IPS-18a (cell line): ENCODE measurements around the gene UBTF.

ENCODE experiments used
- H3K27ac ChIP-seq: one replicate; pipeline ENCODE4 v1.5.1; 2013; ENCODE audit warnings: low read length
- H3K27me3 ChIP-seq: one replicate; pipeline ENCODE4 v1.6.1; 2013; ENCODE audit warnings: mild to moderate bottlenecking, low read length; ENCODE audit not compliant: control insufficient read depth, insufficient read depth
- H3K36me3 ChIP-seq: one replicate; pipeline ENCODE4 v1.6.1; 2013; ENCODE audit warnings: low read depth, low read length; ENCODE audit not compliant: control insufficient read depth
- H3K4me1 ChIP-seq: one replicate; pipeline ENCODE4 v1.6.1; 2013; ENCODE audit warnings: low read depth, low read length; ENCODE audit not compliant: control insufficient read depth
- H3K4me3 ChIP-seq: one replicate; pipeline ENCODE4 v1.5.1; 2013; ENCODE audit warnings: low read length
- H3K9ac ChIP-seq: one replicate; pipeline ENCODE4 v1.6.1; 2013; ENCODE audit warnings: mild to moderate bottlenecking, low read length, moderate library complexity
- H3K9me3 ChIP-seq: one replicate; pipeline ENCODE4 v1.6.1; 2013; ENCODE audit warnings: low read depth, low read length; ENCODE audit not compliant: control insufficient read depth

The UBTF gene

DNA sequence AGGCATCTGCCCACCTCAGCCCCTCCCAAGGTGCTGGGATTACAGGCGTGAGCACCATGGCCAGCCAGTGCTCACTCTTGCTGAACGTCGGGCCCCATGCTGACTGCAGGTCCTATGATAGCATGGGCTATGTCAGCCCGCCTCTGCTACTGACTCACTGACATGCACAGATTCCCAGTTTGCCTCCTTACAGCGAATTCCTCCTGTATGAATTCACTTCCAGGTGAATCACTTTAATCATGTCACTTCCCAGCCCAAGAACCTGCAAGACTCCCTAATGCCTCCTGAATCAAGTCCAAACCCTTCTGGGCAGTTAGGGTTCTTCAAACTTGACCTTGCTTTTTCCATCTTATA is 16.1 kb upstream of the UBTF start:
- H3K36me3 ChIP-seq: no peaks in the 10 kb centered on the region
- H3K27ac ChIP-seq: no peak overlapping the region
- no peak overlapping the region for H3K9ac ChIP-seq
- H3K27me3 ChIP-seq: no peaks in the 10 kb centered on the region
- H3K9me3 ChIP-seq: no peaks in the 10 kb centered on the region
- H3K4me1 ChIP-seq: no peaks in the 10 kb centered on the region
- no peak overlapping the region for H3K4me3 ChIP-seq

GRCh38 chr17:44233582-44233981 is 14.1 kb upstream of the UBTF start:
- Histone ChIP-seq H3K9ac (no peak overlapping the region), H3K27ac (no peak overlapping the region), H3K9me3 (no peaks in the 10 kb centered on the region), H3K27me3 (no peaks in the 10 kb centered on the region), H3K4me3 (no peak overlapping the region), H3K4me1 (no peaks in the 10 kb centered on the region), H3K36me3 (no peaks in the 10 kb centered on the region)

DNA sequence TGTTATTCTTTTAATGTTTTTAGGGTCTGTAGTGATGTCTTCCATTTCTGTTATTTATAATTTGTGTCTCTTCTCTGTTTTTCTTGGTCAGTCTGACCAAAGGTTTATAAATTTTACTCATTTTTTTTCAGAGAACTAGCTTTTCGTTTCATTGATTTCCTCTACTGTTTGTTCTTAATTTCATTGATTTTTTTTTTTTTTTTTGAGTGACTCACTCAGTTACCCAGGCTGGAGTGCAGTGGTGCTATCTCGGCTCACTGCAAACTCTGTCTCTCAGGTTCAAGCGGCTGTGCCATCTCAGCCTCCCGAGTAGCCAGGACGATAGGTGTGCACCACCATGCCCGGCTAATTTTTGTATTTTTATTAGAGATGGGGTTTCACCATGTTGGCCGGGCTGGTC is 12.6 kb upstream of the UBTF start:
- Histone ChIP-seq H3K4me3 (no peak overlapping the region), H3K27me3 (no peaks in the 10 kb centered on the region), H3K9ac (no peak overlapping the region), H3K36me3 (no peaks in the 10 kb centered on the region), H3K27ac (no peak overlapping the region), H3K4me1 (no peaks in the 10 kb centered on the region), H3K9me3 (no peaks in the 10 kb centered on the region)

GRCh38 chr17:44230140-44230539 is 10.7 kb upstream of the UBTF start:
- no peak overlapping the region for H3K4me3 ChIP-seq
- H3K9ac ChIP-seq: no peak overlapping the region
- H3K27me3 ChIP-seq: no peaks in the 10 kb centered on the region
- H3K36me3 ChIP-seq: no peaks in the 10 kb centered on the region
- H3K27ac ChIP-seq: no peak overlapping the region
- no peaks in the 10 kb centered on the region for H3K9me3 ChIP-seq
- no peaks in the 10 kb centered on the region for H3K4me1 ChIP-seq

- H3K9ac ChIP-seq: no peak overlapping the region
- H3K4me1 ChIP-seq: no peaks in the 10 kb centered on the region
- H3K36me3 ChIP-seq: no peaks in the 10 kb centered on the region
- no peak overlapping the region for H3K4me3 ChIP-seq
- no peaks in the 10 kb centered on the region for H3K9me3 ChIP-seq
- H3K27me3 ChIP-seq: no peaks in the 10 kb centered on the region
- H3K27ac ChIP-seq: no peak overlapping the region
Measured at GRCh38 chr17:44229090-44229489, 9.6 kb upstream of the UBTF start.

DNA sequence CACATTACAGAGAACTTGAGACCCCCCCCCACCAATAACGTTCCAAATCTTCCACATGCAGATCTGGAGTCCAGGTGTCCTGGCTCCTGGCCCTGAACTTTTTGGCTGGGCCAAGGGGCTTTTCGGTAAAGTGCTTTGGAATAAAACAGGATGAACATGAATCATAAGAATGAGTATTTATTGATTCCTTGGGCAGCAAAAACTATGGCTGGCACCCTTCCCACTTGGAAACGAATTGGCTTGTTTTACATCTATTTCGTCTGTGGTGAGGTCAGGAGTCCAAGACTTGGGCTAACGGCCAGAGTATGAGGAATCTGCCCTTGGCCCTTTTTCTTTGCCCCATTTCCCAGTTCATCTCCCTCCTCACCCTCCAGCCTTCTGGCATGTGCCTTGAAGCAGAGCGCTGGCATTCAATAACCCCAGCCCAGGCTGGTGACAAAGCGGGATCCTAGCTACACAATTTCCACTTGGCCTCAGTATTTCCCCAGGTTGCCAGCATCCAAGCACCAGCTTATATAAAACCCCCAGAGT is 4.1 kb upstream of the UBTF start:
- no peak overlapping the region for H3K9ac ChIP-seq
- no peak overlapping the region for H3K27ac ChIP-seq
- no peaks in the 10 kb centered on the region for H3K36me3 ChIP-seq
- peaks cover 6% of the 10 kb centered on the region for H3K4me1 ChIP-seq
- H3K9me3 ChIP-seq: no peaks in the 10 kb centered on the region
- no peaks in the 10 kb centered on the region for H3K27me3 ChIP-seq
- H3K4me3 ChIP-seq: no peak overlapping the region

- no peaks in the 10 kb centered on the region for H3K36me3 ChIP-seq
- H3K4me3 ChIP-seq: peak overlapping the region; percentile 79
- H3K27ac ChIP-seq: no peak overlapping the region
- peak overlapping the region; percentile 93 for H3K9ac ChIP-seq
- peaks cover 14% of the 10 kb centered on the region for H3K4me1 ChIP-seq
- no peaks in the 10 kb centered on the region for H3K27me3 ChIP-seq
- H3K9me3 ChIP-seq: no peaks in the 10 kb centered on the region
Measured at GRCh38 chr17:44222112-44222869, 2.8 kb upstream of the UBTF start.

DNA sequence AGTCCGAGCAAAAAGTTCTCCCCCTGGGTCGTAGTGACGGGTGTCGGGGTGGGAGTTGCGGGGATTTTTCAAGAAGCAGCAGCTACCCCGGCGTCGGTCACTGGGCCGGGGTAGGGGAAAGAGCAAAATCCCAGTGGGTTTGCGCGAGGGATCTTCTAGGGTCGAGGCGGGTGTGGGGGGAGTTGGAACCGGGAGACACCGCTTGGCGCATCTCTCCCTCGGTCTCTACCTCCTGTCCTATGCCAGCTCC is 2.3 kb upstream of the UBTF start:
- peaks cover 3% of the 10 kb centered on the region for H3K36me3 ChIP-seq
- no peaks in the 10 kb centered on the region for H3K27me3 ChIP-seq
- no peaks in the 10 kb centered on the region for H3K9me3 ChIP-seq
- no peak overlapping the region for H3K27ac ChIP-seq
- H3K9ac ChIP-seq: peak overlapping the region; percentile 93
- peaks cover 14% of the 10 kb centered on the region for H3K4me1 ChIP-seq
- peak overlapping the region; percentile 79 for H3K4me3 ChIP-seq

DNA sequence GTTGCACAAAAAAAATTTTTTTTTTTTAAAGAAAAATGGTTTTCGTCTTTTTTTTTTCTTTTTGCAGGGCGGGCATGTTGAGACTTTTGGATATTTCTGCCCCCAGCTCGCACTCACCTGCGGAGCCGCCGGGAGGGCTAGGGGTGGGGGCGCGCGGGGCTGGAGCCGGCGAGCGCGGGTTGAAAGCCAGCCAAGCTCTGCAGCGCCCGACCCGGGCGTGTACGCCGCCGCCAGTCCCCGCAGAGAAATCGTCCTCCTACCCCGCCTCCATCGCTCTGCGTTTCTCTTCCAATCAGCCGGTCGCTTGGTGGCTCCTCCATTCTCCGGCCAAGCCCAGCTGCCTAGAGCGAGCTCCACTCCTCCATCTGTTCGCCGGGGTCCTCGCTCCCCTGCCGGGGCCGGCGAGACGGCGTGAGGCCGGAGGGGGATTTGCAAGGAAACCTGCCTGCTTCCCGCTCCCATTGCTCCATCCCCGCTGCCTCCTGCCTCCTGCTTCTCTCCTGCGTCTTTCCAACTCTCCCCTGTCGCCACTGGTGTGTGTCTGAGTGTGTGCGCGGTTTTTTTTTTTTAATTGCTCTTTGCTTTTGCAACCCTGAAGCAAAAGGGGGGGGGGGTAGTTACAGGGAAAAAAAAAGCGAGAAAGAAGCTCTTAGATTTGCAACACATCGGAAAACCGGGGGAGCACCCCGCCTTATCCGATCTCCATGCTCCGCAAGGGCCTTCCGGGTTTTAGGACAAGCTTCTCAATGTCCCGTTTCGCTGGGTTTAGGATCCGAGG is 1.8 kb upstream of the UBTF start:
- H3K9ac ChIP-seq: peak overlapping the region; percentile 93
- peaks cover 8% of the 10 kb centered on the region for H3K36me3 ChIP-seq
- no peaks in the 10 kb centered on the region for H3K27me3 ChIP-seq
- peaks cover 14% of the 10 kb centered on the region for H3K4me1 ChIP-seq
- H3K4me3 ChIP-seq: peak overlapping the region; percentile 79
- H3K9me3 ChIP-seq: no peaks in the 10 kb centered on the region
- H3K27ac ChIP-seq: no peak overlapping the region

DNA sequence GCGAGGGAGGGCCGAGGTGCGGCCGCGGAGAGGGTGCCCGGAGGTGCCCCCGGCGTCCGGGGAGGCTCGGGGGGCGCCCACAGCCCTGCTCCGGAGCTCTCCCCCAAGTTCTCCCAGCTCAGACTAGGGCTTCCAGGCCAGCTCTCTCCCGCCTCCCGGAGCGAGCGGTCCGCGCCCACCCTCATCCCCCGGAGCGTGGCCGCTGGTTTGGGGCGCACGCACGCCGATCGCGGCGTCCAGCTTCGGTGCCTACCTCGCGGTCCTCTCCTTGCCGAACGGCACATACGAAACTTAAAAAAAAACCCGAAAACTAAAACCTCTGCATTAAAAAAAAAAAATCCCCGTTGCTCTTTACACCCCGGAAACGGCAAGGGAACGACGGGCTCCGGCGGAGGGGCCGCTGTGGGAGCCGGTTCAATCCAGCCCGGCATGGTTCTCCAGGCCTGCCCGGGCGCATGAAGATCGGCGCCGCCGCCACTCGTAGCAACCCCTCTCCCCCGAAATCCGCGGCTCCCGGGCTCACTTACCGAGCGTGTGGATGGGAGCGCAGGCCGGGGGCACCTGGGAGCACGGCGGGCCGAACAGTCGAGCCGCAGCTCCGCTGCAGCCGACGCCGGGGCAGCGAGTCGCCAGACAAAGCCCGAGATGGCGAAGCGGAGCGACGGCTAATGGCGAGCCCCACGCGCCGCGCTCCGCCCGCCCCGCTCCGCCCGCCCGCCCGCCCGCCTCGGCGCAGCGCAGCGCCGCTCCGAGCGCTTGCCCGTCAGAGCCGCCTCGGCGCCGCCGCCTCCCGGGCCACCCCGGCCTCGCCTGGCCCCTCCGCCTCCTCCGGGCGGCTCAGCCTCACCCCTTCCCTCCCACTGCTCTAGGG is 973 bp upstream of the UBTF start:
- H3K9ac ChIP-seq: peak overlapping the region; percentile 93

DNA sequence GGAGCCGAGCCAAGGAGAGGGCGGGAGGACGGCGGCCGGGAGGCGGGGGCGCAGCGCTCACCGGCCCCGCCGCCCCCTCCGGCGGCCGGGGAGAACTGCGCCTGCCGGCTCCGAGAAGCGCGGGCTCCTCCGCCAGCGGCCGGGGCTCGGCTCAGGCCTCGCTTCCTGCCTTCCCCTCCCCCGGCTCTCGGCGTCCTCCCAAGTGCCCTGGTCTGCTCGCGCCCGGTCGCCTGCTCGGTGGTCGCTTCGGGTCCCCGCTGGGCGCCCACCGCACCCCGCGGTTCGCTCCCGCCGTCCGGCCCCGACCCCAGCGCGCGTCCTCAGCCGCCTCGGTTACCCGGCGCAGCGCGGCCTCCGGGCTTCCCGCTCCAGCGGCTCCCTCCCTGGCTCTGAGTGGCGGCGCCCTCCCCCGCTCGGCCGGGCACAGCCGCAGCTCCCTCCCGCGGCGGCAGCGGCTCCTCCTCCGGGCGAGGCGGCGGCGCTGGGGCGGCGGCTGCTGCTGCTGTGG is 313 bp downstream of the UBTF start:
- Histone ChIP-seq H3K27me3 (no peaks in the 10 kb centered on the region), H3K9me3 (no peaks in the 10 kb centered on the region), H3K9ac (peak overlapping the region; percentile 67), H3K4me3 (peak overlapping the region; percentile 85), H3K4me1 (peaks cover 14% of the 10 kb centered on the region), H3K36me3 (peaks cover 29% of the 10 kb centered on the region), H3K27ac (no peak overlapping the region)

More for the DNA sequence above, 973 bp upstream of the UBTF start:
- no peaks in the 10 kb centered on the region for H3K27me3 ChIP-seq
- peaks cover 17% of the 10 kb centered on the region for H3K36me3 ChIP-seq
- H3K4me1 ChIP-seq: peaks cover 14% of the 10 kb centered on the region
- H3K4me3 ChIP-seq: peak overlapping the region; percentile 79
- peak overlapping the region; percentile 84 for H3K27ac ChIP-seq
- H3K9me3 ChIP-seq: no peaks in the 10 kb centered on the region
